ENCODE measurements around the gene ELOVL2.

DNA sequence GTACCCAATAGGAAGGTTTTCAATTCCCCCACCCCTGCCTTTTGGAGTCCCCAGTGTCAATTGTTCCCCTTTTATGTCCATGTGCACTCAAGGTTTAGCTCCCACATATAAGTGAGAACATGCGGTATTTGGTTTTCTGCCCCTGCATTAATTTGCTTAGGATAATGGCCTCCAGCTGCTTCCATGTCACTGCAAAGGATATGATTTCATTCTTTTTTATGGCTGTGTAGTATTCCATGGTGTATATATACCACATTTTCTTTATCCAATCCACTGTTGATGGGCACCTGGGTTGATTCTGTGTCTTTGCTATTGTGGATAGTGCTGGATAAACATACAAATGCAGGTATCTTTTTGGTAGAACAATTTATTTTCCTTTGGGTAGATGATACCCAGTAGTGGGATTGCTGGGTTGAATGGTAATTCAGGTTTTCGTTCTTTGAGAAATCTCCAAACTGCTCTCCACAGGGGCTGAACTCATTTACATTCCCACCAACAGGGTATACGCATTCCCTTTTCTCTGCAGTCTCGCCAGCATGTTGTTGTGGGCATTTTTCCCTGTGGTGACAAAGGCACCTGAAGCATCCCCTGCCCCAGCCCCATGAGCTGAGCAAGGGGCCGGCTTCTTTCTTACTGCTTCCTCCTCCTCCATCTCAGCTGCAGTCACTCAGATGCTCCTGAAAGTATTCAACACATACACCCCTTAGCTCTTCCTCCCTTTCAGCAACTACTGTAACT, 66.7 kb downstream of the ELOVL2 start:
- TF ChIP-seq CTCF (conservative IDR thresholded peaks at IDR 0.05 in 1 of 2, IDR thresholded peaks at IDR 0.05 in 1 of 2; ENCODE audit: extremely low read depth in 1 of 2, insufficient read depth in 1 of 2, low read depth in 1 of 2, low read length in 2 of 2) (no peak), EZH2 (IDR thresholded peaks at IDR 0.05; ENCODE audit: borderline replicate concordance, low read length) (no peak)

All from mammary epithelial cell (primary cell).